B cell (primary cell): ENCODE results near the gene EXOC3.

Source experiments
- EZH2 ChIP-seq: IDR thresholded peaks from 2 replicates; pipeline ENCODE4 v1.6.1; 2012; ENCODE audit warnings: borderline replicate concordance, low read depth, mild to moderate bottlenecking, moderate library complexity, low read length; ENCODE audit not compliant: insufficient read depth, poor library complexity, severe bottlenecking
- TF ChIP-seq, protein P1 (sequence below): fragments of 200-600 bp; IDR thresholded peaks from one replicate; pipeline ENCODE4 v1.8.0; 2022; ENCODE audit warnings: antibody characterized with exemption, mild to moderate bottlenecking

DNA sequence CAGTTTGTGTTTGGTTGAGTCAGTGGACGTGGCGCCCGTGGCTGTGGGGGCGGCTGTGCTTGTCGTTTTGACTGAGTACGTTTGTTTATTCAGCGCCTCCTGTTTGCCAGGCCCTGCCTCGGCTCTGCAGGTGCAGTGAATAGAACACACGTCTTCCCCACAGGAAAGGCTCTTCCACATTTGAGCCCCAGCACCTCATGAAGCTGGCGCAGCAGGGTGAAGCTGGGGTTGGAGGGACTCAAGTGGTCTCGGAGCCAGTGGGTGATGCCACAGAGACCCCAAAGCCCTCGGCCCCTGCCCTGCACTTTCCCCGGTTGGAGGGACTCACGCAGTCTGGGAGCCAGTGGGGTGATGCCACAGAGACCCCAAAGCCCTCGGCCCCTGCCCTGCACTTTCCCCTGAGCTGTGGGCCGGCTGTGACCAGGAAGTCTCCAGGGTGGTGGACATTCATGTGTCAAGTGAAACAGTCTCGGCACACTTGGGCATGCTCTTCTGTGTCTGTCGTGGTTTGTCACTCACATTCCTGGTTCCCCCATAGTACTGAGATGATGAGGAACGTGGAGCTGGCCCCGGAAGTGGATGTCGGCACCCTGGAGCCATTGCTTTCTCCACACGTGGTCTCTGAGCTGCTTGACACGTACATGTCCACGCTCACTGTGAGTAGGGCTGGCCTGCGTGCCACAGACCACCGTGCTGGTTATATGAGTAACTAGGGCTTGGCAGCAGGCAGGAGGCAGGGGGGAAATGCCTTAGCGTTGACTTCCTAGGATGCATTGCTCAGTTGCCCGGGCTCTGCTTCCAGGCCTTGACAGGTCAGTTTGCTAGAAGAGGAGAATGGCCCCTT, 13.6 kb downstream of the EXOC3 start:
- TF ChIP-seq, protein P1, sequence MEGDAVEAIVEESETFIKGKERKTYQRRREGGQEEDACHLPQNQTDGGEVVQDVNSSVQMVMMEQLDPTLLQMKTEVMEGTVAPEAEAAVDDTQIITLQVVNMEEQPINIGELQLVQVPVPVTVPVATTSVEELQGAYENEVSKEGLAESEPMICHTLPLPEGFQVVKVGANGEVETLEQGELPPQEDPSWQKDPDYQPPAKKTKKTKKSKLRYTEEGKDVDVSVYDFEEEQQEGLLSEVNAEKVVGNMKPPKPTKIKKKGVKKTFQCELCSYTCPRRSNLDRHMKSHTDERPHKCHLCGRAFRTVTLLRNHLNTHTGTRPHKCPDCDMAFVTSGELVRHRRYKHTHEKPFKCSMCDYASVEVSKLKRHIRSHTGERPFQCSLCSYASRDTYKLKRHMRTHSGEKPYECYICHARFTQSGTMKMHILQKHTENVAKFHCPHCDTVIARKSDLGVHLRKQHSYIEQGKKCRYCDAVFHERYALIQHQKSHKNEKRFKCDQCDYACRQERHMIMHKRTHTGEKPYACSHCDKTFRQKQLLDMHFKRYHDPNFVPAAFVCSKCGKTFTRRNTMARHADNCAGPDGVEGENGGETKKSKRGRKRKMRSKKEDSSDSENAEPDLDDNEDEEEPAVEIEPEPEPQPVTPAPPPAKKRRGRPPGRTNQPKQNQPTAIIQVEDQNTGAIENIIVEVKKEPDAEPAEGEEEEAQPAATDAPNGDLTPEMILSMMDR: no peak
- TF ChIP-seq EZH2: no peak
